GM19455 (cell line): ENCODE data around the gene IP6K2.
"Not testable (repeated sequence)": the region's sequence is repeated elsewhere in the genome, so short reads cannot be mapped to it uniquely, and the experiment has no call there.

Experiments used
- ATAC-seq: cut with Tn5 transposase; IDR thresholded peaks from one replicate; pipeline ENCODE4 v1.9.1; 2021; ENCODE audit not compliant: unreplicated experiment

IP6K2 gene, protein sequence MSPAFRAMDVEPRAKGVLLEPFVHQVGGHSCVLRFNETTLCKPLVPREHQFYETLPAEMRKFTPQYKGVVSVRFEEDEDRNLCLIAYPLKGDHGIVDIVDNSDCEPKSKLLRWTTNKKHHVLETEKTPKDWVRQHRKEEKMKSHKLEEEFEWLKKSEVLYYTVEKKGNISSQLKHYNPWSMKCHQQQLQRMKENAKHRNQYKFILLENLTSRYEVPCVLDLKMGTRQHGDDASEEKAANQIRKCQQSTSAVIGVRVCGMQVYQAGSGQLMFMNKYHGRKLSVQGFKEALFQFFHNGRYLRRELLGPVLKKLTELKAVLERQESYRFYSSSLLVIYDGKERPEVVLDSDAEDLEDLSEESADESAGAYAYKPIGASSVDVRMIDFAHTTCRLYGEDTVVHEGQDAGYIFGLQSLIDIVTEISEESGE

DNA sequence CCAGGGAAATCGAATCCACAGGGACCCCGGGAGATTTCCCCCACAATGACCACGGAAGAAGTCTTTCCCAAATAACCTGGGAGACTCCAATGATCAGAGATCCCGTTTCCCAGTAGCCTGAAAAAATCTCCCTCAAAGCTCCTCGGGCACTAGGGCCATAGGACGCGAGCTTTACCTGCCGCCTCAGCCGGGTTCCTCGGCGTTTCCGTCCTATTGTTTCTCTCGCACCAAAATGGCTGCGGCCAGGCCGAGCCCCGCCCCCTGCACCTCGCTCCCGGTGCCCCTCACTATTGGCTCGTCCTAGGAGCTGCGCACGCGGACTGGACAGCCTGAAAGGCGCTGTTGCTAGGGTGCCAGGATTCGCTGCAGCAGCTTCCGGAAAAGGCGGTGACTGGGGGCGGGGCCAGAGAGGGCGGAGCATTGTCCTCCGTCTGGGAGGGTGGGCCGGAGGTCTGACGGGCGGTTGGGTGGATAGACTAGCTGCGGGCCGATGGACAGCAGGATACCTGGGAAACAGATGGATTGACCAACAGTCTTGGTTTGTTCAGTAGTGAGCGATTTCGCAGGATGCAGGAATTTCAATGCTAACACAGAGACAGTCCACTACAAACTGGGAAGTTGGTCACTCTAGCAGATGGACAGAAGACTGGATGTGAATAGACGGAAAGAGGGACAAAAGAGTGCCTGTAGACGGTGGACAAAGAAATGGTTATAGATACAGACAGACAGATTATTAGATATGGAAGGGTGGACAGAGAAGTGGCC, at the start of gene IP6K2:
Gene IP6K2 (minus strand): TSS at position 240 of the 765 bp plus-strand sequence. CDS start 21,930 bp downstream, outside the sequence.
- ATAC-seq = peak; percentile 97

DNA sequence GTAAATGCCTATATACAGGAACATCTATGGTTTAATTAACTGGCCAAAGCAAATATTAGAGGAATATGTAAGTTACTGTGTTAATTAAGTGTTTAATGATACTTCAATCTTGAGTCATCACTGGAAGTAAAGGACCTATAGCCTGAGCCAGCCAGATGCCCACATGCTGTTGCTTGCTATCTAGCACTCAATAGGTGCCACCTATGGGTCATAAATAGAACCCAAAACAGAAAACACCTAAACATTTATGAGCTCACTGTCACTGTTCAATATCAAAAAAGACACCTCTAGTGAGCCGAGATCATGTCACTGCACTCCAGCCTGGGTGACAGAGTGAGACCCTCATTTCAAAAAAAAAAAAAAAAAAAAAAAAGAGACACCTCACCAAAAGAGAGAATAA, 48.4 kb upstream of the IP6K2 start:
- no peak for ATAC-seq

DNA sequence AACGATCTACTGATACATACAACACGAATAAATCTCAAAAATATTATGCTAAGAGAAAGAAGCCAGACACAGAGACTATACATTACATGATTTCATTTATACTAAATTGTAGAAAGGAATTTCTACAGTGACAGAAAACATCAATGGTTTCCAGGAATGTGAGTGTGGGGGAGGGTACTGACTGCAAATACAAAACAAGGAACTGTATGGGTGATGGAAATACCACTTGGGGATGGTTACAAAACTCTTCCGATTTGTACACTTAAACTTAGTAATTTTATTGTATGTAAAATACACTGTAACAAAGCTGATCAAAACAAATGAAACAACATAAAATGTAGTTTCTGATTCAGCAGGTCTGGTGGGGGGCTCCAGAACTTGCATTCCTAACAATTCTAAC, 45.8 kb upstream of the IP6K2 start:
- ATAC-seq = no peak

- ATAC-seq = not testable (repeated sequence)
These were observed 43.0 kb upstream of the IP6K2 start for GRCh38 chr3:48759991-48760540.

DNA sequence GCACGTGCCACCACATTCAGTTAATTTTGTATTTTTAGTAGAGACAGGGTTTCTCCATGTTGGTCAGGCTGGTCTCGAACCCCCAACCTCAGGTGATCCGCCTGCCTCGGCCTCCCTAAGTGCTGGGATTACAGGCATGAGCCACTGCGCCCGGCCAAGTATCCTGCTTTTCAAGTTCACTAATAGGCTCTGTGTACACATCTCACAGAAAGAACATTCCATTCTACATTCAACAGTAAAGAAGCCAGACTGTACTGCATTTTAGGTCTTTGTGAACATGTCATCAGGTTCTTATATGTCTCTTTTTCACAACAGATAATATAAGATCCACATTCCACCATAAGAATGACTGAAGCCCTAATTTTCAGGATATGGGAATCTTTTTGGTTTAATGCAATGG, 42.5 kb upstream of the IP6K2 start:
- ATAC-seq = not testable (repeated sequence)

DNA sequence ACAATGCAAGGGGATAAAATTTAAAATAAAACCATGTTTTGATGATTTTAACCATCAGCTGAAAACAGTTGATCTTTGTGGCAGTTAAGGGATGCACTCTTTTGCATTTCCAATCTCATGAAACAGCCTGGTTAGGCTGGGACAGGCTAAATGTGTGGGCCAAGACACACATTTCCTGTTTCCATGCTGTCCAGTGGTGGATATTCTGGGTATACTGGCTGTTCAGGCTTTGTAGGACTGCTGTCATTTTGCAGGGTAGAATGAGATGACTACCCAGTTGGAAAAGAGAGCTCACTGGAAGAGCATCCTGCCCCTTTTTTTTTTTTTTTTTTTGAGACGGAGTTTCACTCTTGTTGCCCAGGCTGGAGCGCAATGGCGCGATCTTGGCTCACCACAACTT, 42.0 kb upstream of the IP6K2 start:
- ATAC-seq = no peak

DNA sequence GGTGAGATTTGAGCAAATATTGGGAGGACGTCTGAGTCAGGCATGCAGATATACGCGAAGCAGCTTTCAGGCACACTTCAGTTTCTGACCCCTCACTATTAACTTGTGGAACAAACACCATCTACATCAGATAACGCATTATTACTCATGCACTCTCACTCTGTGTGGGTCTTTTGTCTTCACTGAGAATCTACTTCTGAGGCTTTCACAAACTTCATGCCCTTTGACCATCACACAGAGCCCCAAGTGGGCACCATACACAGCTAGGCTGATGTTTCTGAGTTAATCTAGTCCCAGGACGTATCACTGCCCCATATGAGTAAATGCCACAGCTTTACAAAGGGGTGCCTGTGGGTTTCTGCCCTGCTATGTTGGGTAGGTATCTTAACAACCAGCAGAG, 39.6 kb upstream of the IP6K2 start:
- ATAC-seq = no peak

GRCh38 chr3:48750856-48751255, 33.8 kb upstream of the IP6K2 start:
- ATAC-seq = no peak

- ATAC-seq = no peak
These were observed 31.7 kb upstream of the IP6K2 start for GRCh38 chr3:48748754-48749153.

DNA sequence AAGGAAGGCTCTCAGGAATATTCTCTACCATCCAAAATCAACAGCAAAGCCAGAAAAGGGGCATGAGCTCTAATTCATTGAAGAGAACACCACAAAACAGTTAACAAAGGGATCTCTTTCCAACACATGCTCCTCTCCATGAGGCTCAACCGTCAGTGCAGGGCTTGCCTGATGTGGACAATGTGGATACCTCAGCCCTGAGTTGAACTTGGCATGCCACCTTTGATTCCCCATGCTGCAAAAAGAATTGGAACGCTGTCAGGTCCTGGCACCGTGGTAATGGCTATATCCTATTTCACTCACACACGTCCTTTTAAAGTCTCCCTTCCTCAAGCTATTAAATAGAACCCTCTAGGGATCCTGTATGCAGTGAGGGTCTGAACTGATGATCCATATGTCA, 30.7 kb upstream of the IP6K2 start:
- ATAC-seq = no peak

DNA sequence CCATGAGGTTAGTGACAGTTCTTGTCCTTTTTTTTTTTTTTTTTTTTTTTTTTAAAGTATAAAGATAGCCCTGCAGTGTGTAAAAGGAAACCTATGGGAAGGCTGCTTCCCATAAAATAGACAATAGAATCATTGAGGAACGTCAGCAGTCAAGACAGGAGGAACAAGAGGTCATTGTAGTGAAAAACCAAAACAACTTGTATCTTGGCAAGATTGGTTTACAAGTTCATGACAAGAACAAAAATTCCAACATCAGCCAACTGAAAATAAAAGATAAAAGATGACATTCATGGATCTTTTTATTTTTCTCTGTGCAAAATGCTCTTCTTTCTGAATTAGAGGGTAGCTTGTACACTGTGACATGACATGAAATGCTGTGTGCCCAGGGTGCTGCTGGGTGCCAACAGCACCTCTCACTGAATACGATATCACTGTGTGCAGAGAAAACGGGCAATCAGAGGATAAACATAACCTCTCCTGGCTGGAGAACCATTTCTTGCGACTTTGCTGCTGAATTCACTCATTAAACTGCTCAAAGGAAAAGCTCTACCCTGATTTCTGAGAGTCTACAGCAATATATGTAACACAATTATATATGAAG, 30.1 kb upstream of the IP6K2 start:
- ATAC-seq = no peak

DNA sequence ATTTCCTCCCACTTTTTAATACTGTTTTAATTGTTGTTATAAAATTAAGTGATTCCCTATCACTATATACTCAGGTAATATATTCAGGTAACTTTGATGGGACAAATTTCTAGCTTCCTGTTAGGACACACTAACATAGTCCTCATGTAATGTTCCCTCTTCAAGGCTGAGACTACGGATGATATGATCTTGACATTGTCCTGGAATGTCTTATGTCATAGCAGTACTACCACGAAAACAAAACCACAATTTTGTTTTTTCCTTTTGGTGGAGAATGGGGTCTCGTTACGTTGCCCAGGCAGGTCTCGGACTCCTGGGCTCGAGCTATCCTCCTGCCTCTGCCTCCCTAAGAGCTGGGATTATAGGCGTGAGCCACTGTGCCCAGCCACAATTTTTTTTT, 26.8 kb upstream of the IP6K2 start:
- no peak for ATAC-seq

GRCh38 chr3:48741226-48741625, 24.2 kb upstream of the IP6K2 start:
- not testable (repeated sequence) for ATAC-seq

DNA sequence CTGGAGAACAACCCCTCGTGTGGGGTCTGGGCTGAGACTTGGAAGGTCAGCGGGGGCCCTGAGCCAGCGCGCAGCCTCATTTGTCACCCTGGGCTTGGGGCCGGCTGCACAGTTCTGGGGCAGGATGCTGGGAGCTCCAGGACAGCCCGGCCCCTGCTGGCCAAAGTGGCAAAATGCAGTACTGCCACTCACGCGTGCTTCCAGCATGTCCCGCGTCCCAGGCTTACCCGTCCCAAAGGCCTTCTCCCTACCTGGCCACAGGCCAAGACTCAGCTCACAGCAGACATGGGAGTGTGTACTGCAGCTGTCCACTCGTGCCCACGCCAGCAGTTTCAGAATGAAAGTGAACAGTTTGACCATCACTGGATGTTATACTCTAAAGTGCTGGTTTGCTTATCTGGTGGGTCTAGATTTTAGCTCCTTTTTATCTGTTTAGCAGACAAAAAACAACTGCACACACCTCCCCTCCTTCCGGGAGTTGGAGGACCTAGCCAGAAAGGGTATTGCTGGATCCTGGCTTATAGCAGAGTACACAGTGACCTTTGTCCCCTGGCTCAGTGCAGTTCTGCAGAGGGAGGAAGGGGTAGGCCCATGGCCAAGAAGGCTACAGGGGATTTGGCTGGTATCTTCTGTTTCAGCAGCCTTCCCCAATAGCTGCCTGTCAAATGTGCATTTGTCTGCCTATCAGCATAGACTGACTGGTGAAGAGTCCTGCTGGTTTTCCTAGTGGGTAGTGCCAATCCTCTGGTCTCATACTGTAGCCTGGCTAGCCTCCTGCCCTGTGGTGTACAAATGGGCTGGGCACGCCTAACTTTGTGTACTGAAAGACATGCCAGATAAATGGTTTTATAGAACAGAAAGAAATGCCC, 23.2 kb upstream of the IP6K2 start:
- no peak for ATAC-seq

- no peak for ATAC-seq
These were observed 22.6 kb upstream of the IP6K2 start for GRCh38 chr3:48739617-48739954.

- no peak for ATAC-seq
These were observed 22.1 kb upstream of the IP6K2 start for GRCh38 chr3:48738926-48739616.

DNA sequence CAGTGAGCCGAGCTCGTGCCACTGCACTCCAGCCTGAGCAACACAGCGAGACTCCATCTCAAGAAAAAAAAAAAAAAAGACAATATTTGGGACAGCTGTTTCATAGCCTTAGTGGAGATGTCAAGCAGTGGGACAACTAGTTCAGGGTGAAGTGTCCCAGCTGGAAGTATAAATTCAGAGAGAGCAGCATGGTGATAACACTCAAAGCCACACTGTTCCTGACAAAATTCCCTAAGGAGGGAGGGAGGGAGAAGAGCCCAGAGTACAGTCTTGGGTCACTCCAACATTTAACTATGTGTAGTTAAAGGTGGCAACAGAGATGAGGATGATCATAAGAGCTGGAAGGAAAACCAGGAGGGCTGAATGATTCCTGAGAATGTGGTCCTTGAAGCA, 21.1 kb upstream of the IP6K2 start:
- no peak for ATAC-seq

- not testable (repeated sequence) for ATAC-seq
These were observed 18.2 kb upstream of the IP6K2 start for GRCh38 chr3:48735075-48735767.

GRCh38 chr3:48734541-48734940, 17.5 kb upstream of the IP6K2 start:
- not testable (repeated sequence) for ATAC-seq
